ENCODE results near the gene STXBP6.

STXBP6 gene

DNA sequence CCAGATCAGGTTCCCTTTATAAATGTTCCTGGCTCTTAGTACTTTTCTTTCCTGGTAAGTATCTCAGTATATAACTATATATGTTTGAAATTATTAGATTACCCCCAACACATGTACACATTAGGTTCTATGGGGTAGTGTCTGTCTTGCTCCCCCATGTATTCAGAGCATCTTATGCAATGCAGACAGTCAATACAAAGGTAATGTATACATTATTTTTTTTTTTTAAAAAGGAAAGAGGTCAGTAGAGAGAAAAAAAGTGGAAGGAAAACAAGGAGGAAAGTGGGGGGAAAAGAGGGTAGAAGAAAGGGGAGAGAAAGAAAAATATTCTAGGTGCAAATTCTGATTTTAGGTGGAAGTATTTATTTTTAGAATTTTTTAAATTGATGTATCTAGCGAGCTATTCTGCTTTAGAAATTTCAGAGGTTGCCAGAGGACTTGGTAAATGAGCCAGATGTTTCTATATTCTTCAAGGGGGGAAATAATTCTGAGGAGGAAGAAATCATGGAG, 157.9 kb downstream of the STXBP6 start:
- DNase-seq (ENCODE audit: low read depth in 2 of 2, low spot score in 1 of 2), result no peak

DNA sequence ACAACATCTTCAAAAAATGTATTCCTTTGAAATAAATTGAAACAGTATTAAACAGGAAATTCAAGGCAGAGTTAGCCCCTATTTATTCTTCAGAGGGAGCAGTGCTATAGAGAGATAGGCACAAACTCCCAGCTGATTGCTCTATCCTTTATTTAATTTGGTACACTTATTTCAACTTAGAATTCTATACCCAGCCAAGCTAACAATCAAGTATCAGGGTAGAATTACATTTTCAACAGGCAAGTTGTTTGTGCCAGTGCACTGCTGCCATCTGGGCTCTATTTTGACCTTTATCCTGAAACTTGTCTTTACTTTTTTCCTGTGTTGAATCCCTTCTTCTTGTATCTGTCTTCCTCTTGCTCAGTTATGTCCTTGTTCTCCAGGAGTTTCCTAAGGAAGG, 159.2 kb downstream of the STXBP6 start:
- no peak for DNase-seq (ENCODE audit: low read depth in 2 of 2, low spot score in 1 of 2)

DNA sequence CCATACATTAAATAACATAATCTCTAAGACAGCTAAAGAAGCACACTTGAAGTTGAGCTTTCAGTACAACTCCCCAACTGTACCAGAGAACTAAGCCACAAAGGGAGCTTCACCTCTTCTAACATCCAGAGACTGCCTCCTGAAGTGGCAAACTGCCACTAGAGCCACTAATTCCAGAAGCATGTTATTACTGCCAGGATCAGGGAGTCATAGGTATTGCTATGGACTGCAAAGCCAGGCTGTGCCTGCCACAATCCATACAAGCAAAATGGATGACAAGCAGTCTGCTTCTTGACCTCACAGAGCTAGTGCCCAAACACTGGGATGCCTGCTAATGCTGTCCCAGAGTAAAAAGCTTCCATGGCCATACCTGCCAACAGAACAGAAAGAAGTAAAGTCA, 160.1 kb downstream of the STXBP6 start:
- DNase-seq (ENCODE audit: low read depth in 2 of 2, low spot score in 1 of 2), result no peak

DNA sequence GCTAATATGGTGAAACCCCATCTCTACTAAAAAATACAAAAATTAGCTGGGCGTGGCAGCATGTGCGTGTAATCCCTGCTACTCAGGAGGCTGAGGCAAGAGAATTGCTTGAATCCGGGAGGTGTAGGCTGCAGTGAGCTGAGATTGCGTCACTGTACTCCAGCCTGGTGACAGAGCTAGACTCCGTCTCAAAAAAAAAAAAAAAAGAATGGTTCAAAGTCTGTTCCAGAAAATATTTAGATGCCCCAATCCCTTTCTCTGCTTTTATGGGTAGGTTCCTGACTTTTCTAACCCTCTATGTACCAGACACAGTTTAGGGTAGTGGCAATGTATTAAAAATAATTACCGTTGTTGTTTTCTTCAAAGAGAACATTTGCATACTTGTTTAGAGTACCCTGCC, 161.4 kb downstream of the STXBP6 start:
- DNase-seq (ENCODE audit: low read depth in 2 of 2, low spot score in 1 of 2), result no peak

DNA sequence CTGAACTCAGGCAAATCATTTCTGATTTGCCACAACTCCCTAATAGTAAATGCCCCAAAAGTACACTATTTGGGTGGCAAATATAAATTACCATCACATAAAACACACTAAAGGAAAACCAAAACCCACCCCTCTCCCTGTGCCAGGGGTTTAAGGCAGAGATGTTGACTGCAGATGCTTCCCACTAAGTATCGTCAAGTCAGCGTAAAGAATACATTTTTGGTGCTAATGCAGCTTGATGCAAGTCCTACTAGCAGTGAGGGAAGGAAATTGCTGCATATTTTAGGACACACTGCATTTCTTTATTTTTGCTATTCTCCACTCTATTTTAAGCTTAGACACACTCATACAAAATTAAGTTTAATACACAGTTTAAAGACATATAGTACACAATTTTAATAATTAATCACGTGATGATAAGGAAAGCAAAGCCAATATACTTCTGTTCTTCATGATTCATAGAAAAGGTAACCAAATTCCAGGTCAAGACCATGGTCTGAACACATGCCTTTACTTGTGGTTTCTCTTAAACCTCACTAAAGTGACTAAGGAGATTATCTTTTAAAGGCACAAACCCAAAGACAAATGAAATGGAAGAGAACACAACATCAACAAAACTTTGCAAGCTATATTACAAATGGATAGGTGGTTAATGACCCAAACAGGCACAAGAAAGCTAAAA, 162.2 kb downstream of the STXBP6 start:
- no peak for DNase-seq (ENCODE audit: low read depth in 2 of 2, low spot score in 1 of 2)

DNA sequence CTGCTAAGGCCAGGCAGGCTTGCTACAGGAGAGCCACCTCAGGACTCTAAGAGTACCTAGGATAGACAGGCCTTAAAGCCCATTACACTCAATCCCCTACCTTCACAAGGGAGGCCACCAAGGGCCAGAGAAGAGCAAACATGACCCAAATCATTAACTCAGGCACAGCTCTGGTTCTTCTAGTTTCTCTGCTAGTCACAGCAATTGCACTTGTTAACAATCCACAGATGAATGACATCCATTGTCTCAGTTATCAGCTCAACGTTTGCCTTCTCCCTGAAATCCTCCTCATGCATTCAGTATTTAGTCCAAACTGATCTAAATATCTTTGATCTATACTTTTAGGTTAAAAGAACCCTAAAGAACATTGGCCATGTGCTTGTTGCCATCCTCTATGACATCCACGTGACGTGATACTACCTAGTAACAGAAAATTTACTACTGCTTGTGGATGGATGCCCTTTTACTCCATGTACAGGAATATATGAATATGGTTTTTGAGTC, 164.5 kb downstream of the STXBP6 start:
- no peak for DNase-seq (ENCODE audit: low read depth in 2 of 2, low spot score in 1 of 2)

DNA sequence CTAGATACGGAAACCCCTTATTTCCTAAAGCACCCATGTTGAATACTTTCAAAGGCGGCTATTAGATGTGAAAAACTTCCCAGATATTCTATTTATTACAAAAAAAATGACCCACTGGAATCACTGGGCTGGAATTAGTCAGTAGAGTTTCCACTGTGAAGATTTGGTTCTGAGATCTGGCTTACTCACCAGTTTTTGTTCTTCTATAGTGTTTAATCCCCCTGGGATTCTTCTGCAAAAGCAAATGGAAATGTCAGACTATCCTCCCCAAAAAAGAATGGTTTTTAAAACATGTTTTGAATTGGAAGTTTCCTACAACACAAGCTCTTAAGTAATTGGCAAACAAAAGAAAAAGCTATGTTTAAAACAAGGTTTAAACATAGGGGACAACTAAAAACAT, 166.4 kb downstream of the STXBP6 start:
- DNase-seq (ENCODE audit: low read depth in 2 of 2, low spot score in 1 of 2), result no peak

DNA sequence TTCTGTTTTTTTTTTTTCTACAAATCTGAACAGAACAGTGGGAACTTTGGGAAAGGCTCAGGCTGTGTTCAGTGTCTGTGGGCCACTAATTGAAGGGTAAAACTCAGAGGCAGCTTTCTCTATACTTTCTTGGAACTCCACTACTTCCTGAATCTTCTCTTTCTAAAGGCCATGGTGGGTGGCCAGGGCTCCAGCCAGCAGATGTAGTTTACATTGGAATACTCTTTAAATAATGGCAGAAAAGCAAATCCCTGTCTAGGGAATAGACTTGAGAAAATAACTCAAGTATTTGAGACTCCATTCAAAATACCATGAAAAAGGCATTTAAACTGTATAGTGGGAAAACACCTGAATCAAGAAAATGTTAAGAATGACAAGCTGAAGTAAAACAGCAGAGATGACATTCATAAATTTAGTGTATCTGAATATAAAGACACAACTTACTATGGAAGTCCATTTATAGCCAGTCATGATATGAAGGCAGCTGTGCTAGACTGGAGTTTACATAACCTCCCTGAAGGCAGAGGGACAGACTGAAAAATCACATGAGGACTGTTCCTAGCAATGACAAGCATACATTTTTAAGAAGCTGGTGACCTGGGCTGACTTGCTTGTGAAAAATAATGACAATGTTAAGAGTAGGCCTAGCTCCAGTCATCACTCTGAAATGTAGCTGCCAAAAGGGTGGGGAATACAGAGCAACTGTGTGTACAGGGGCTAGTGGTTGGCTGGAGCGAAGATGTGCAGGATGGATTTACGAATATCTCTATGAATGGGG, 168.6 kb downstream of the STXBP6 start:
- no peak for DNase-seq (ENCODE audit: low read depth in 2 of 2, low spot score in 1 of 2)

DNA sequence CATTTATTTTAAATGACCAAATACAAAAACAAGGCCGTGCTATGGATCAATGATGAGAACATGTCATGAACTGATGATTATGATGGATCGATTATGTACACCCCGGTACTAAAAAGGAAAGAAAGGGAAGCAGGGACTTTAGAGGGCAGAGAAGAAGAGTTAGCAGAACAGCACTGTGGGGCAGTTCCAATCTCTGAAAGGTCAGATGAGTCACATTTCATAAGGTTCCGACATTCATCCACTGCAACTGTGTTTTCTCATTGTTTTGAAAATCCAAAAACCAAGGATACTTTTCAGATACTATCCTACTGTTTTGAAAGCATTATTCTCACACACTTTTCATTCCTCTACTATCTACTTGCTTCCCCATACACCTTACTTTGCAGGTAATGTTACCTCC, 169.3 kb downstream of the STXBP6 start:
- no peak for DNase-seq (ENCODE audit: low read depth in 2 of 2, low spot score in 1 of 2)

DNA sequence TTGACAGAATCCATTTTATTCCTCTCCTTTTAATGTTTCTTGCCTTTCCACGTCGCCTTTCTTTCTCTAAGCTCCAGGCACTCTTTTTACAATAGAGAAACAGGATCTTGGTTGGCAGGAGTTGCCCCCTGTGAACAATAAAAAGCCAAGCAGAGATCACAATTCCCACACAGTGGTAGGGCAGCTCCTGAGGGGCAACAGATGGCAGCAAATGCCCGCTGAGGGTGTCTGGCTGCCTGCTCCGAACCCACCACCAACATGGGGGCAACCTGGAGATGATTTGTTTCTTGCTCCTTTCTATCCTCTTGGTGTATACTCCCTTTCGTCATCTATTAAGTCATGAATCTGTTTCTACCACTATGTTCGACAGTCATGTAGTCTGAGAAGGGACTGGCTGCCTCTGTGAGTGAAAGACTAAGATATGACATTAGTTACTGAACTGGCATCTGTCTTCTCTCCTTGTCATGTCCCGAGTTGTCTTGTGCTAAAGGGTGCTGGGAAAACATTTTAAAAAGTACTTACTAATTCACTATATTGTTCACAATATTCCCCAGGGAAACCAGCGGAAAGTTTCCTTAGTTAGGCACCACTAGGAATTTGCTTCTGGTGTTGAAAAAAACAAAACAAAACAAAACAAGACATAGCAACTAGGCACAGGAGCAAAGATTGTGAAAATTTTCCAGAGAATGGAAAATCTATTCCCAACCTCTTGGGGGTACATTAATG, 170.1 kb downstream of the STXBP6 start:
- no peak for DNase-seq (ENCODE audit: low read depth in 2 of 2, low spot score in 1 of 2)

DNA sequence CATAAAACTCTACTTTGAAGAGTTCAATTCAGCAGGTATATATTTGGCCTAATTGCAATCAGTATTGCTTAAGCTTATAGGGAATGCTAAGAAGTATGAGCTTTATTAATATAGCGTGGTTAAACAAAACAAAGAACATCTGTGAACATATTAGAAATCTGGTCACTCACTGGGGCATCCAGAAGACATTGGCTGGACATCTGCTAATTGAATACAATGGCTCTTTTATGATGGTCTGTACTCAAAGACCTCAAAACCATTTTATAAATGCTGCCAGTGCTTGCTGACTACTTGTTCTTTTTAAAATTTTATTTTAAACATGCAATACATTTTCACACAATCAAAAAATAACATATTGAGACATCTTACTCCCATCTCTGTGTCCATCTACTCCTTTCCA, 173.0 kb downstream of the STXBP6 start:
- no peak for DNase-seq (ENCODE audit: low read depth in 2 of 2, low spot score in 1 of 2)

DNA sequence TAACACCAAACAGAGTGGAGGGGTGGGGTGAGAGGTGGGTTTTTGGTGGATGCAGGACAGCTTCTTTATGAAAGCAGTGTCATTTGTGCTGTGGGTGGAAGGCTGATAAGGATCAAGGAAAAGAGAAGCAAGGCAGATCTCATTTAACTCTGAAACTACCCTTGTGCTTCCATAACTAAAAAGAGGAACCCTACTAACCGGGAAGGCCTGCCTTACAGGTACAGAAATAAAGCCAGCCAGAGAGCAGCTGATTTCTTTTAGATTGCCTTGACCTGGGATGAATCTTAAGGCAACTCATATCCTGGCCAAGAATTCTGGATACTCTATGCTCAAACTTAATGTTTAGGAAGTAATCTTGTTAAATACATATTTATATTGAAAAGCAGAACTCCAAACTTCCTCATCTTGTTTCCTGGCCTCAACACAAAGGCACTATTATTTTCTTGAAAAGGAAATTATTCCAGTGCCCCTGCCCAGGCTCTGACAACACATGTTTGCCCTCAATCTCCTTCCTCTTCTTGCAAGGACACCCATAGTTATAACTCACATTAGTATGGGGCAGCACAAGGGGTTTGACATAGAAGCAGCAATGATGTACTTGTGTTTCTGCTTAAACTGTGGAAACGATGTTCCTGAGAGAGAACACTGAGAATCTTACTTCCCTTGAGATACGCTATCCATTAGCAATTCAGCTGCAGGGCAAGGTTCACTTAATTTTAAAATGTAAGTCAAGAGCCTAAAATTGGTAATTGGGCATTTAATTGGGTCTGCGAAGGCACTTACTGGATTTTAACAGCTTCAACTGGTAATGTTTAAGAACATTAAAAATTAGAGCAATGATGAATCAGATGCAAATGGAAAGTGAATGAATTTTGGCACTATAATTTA, 173.7 kb downstream of the STXBP6 start:
- DNase-seq (ENCODE audit: low read depth in 2 of 2, low spot score in 1 of 2), result no peak

DNA sequence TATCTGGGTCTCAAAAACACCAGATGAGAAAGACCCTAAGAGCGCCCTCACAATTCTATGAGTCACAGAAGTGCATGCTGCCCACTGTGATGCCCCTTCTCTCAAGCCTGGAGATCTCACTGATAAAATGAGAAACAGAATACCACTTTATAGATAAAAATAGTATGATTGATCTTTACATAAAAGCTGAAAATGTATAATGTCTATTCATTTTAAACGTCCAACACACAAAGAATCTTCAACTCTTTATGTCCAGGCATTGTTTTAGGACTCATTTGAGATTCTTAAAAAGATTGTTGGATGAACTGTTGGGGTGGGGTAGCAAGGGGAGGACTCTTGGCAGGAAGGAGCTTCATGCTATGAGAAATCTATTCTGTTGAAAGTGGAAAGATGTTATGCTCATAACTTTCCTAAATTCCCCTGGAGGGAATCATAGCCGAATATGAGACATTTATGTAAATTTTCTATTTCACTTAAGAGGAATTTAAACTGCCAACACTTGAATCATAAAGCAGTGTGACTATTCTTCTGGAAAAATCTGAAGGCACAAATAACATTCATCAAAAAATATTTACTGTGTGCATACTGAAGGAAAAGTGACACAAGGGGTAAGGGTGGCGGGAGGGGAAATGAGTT, 174.6 kb downstream of the STXBP6 start:
- no peak for DNase-seq (ENCODE audit: low read depth in 2 of 2, low spot score in 1 of 2)

DNA sequence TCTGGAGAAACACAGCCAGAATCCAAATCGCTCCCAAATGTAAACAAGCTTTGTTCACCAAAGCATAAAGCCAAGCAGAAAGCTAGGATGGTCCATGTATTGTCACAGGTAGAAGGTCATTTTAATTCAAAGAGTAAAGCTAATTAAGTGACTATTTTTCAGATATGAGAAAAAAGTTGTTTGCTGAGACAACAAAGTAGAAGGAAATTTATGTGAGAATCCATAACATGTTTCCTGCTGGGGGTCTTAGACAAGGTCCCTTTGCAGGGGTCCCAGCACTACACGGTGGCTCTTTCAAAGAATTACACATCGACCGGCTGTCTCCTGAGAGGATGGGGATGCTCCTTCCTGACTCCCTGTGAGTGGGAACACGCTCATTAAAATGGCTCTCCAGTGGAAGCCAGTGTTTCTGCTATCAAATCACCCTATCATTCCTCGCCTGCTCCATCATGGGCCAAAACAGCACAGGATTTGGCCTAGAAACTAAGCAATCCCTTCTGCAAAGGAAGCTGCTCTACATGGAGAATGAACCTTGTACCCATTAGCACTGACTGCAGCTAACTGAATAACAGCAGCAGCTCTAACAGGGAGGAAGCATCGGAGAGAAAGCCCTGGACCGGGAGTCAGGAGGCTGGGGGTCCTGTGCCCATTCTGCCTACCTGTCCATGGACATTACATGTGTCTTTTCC, 175.3 kb downstream of the STXBP6 start:
- no peak for DNase-seq (ENCODE audit: low read depth in 2 of 2, low spot score in 1 of 2)

DNA sequence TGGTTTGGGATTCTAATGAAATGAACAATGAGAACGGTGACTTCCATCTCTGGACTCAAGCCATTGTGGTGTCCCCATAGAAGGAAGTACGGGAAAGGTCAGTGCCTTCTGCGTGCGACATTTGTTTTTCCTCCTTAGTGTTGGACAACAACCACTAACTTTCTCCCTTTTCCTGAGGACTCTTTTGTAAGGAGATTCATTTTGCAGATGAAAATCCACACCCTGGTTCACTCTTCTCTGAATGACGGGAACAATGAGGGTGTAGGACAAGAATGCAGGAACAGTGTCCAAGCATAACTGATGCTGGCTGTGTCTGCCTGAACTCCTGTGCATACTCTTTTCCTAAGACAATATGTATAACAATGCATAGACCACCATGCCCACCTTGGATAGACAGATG, 176.4 kb downstream of the STXBP6 start:
- no peak for DNase-seq (ENCODE audit: low read depth in 2 of 2, low spot score in 1 of 2)

DNA sequence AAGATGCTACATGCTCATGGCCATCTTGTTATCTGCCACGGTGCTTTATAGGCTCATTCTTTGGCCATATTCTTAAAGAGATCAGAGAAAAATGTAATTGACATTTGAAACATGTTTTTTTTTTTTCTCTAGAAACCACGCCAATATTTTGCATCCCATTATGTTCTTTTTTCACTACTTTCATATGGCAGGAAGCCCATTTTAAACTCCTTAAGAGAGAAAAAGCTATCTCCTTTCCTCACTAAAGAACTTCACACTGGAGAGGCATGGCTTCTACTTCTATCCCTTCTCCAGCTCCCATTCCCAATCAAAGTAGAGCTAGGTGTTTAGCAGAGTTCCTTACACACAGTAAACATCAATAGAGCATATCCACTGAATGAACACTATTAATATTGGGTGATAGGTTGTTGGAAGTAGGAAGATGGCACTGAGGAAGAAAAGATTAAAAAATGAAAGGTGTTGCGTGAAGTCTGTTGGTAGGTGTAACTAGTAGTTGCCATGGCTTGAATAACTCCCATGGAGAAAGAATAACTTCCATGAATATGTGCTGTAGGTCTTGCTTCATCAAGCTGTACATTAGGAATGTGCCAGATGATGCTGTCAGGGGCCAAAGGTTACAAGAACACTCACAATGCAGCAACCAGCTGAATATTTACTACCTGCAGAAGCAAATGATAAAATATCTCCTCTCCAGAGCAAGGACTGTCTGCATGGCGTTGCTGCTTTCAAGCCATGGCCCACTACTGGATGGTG, 178.8 kb downstream of the STXBP6 start:
- DNase-seq (ENCODE audit: low read depth in 2 of 2, low spot score in 1 of 2), result no peak

DNA sequence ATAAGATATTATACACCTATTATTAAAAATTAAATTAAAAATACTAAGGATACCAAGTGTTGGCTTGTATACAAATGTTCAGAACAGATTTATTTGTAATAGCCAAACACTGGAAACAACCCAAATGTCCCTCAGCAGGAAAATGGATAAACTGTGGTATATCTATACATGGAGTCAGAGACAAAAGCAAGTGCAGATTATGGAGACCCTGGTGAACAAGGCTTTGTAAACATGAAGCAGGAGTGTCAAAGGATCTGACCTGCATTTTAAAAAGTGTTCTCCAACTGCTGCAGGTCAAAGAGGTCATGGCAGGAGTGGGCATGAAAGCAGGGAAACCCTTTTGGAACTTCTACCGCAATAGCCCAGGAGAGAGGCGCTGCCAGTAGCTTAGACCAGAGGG, 181.6 kb downstream of the STXBP6 start:
- no peak for DNase-seq (ENCODE audit: low read depth in 2 of 2, low spot score in 1 of 2)

DNA sequence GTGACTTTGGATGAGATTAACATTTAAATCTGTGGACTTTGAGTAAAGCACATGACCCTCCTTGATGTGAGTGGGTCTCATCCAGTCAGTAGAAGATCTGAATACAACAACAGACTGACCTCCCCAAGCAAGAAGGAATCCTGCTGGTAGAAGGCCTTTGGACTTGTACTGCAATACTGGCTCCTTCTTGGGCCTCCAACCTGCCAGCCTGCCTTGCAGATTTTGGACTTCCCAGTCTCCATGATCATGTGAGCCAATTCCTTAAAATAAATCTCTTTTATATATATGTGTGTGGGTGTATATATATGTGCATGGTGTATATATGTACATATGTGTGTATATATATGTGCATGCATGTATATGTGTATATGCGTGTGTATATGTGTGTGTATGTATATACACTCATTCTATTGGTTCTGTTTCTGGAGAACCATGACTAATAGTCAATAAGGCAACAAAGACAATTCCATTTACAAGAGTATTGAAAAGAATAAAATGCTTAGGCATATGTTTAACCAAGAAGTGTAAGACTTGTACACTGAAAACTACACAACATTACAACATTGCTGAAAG, 183.8 kb downstream of the STXBP6 start:
- DNase-seq (ENCODE audit: low read depth in 2 of 2, low spot score in 1 of 2), result no peak
